Panc1 (cell line): ENCODE results near the gene RPS2. TPM values are rescaled to one million over a fixed set of nuclear protein-coding genes. Genes with fewer than 3 reads are reported as not detected.

Source experiments
- ATAC-seq: fragments of 200-7000 bp; cut with Tn5 transposase; 2 replicates; pipeline ENCODE4 v1.9.1; 2020; ENCODE audit warnings: mild to moderate bottlenecking, moderate library complexity
- BruUV-seq: library from RNA; stranded (reverse); fragments of 400-500 nt; replicated peaks from 2 replicates; lab custom pipeline; 2021; lab: Mats Ljungman, UMichigan
- CTCF ChIA-PET: fragments of 300-600 bp; sonication (Branson Sonifier 250); formaldehyde crosslinking; loops from one replicate; lab custom pipeline; 2022; ENCODE audit warnings: antibody characterized with exemption; lab: Charles Lee
- POLR2A ChIA-PET: fragments of 300-600 bp; sonication (Branson Sonifier 250); formaldehyde crosslinking; loops from one replicate; lab custom pipeline; 2022; ENCODE audit warnings: antibody characterized with exemption; lab: Charles Lee
- DNase-seq: peaks from one replicate; pipeline ENCODE4 v3.0.0-alpha.2; 2010; ENCODE audit warnings: low read depth, low spot score
- H3K27ac ChIP-seq: 2 replicates; pipeline ENCODE4 v1.5.1; 2011; ENCODE audit warnings: mild to moderate bottlenecking, low read length, inconsistent platforms
- H3K27me3 ChIP-seq: fragments of 200-500 bp; sonication (Bioruptor generic); 2 replicates; pipeline ENCODE4 v1.6.0; 2014; ENCODE audit warnings: low read length, inconsistent platforms; ENCODE audit not compliant: control insufficient read depth, insufficient read depth
- H3K36me3 ChIP-seq: fragments of 200-500 bp; sonication (Bioruptor generic); 2 replicates; pipeline ENCODE4 v1.5.1; 2014; ENCODE audit warnings: inconsistent platforms, mild to moderate bottlenecking, low read length, moderate library complexity; ENCODE audit not compliant: control insufficient read depth, insufficient read depth
- H3K4me1 ChIP-seq: 2 replicates; pipeline ENCODE4 v1.5.1; 2011; ENCODE audit warnings: inconsistent platforms, mild to moderate bottlenecking, low read length, moderate library complexity; ENCODE audit not compliant: control insufficient read depth, insufficient read depth
- H3K4me3 ChIP-seq, 2 experiments: 2 replicates each; pipeline ENCODE4 v1.5.1; 2011 to 2012; ENCODE audit warnings: low read depth in 2 of 2, low read length in 2 of 2, mild to moderate bottlenecking in 2 of 2, inconsistent platforms in 1 of 2, moderate library complexity in 1 of 2
- H3K9me3 ChIP-seq: fragments of 200-500 bp; sonication (Bioruptor generic); 2 replicates; pipeline ENCODE4 v1.5.1; 2014; ENCODE audit warnings: low read depth, mild to moderate bottlenecking, inconsistent platforms, low read length, moderate library complexity; ENCODE audit not compliant: control insufficient read depth, insufficient read depth
- CTCF ChIP-seq: fragments of 450-650 bp; IDR thresholded peaks from 2 replicates; pipeline ENCODE4 v1.5.1; 2017; ENCODE audit warnings: mild to moderate bottlenecking
- POLR2AphosphoS5 ChIP-seq: IDR thresholded peaks from 2 replicates; pipeline ENCODE4 v1.6.1; 2012; ENCODE audit warnings: mild to moderate bottlenecking, low read depth, low read length, moderate library complexity
- REST ChIP-seq, 2 experiments: IDR thresholded peaks; 2 replicates each; pipeline ENCODE4 v1.6.1; 2011 to 2012; ENCODE audit warnings: low read depth in 2 of 2, control low read depth in 1 of 2, low read length in 1 of 2, mild to moderate bottlenecking in 1 of 2, moderate library complexity in 1 of 2; ENCODE audit not compliant: insufficient read depth in 1 of 2
- SIN3A ChIP-seq: IDR thresholded peaks from 2 replicates; pipeline ENCODE4 v1.6.1; 2012; ENCODE audit warnings: low read depth, mild to moderate bottlenecking, low read length, moderate library complexity, borderline replicate concordance; ENCODE audit not compliant: insufficient read depth
- TCF7L2 ChIP-seq: IDR thresholded peaks from 2 replicates; pipeline ENCODE4 v1.6.1; 2011; ENCODE audit warnings: mild to moderate bottlenecking, low read depth, low read length, inconsistent platforms
- in situ Hi-C: cut with HindIII; loops from 2 replicates; pipeline ENCODE4 v1.10.0; 2016; ENCODE audit warnings: low sequenced_read_pairs, low pct_unique_long_range_greater_than_20kb
- intact Hi-C: fragments of 100-400 bp; cut with micrococcal nuclease; formaldehyde crosslinking; loops from one replicate; pipeline ENCODE4 v1.10.0; 2022; ENCODE audit not compliant: unreplicated experiment
- total RNA-seq: library from RNA; stranded (reverse); gene quantifications from one replicate; pipeline ENCODE4 v1.2.1, GENCODE V29; 2021; ENCODE audit not compliant: unreplicated experiment

The RPS2 gene
- total RNA-seq, 1 experiment from 2014 or later, result 2,794 TPM

- CTCF ChIA-PET, result interaction anchor here (0.6 kb wide), 1 partner anchor 158 kb away, joined by 13 read pairs; no protein-coding TSS in a partner anchor
- intact Hi-C loops (no loop called here), in situ Hi-C loops (no loop called here)
- peaks cover 46% of the 10 kb centered on the region for H3K4me1 ChIP-seq
- ATAC-seq (no peak), DNase-seq (no peak)
- H3K4me3 ChIP-seq, result no peak within 1 kb of the TSS
- no peaks in the 10 kb centered on the region for H3K27me3 ChIP-seq
- H3K9me3 ChIP-seq, result no peaks in the 10 kb centered on the region
- POLR2A ChIA-PET, result interaction anchor here (1.2 kb wide), 1 partner anchor 17 kb away, joined by 5 read pairs; the partner anchor contains the start of gene RPS2
- BruUV-seq, result no TSS peak
- peaks cover 9% of the 10 kb centered on the region; the same call in 1 of the 2 replicates for H3K36me3 ChIP-seq
- H3K27ac ChIP-seq, result peak within 1 kb of the TSS; percentile 62
- TF ChIP-seq POLR2AphosphoS5, result no peak
- no peak for TF ChIP-seq TCF7L2
- no peak for TF ChIP-seq CTCF
- no peak for TF ChIP-seq SIN3A
- TF ChIP-seq REST (IDR thresholded peaks at IDR 0.05; ENCODE audit: insufficient read depth in 1 of 2, low read depth in 2 of 2, low read length in 1 of 2), result no peak
Observed at GRCh38 chr16:1981398-1981836, 16.8 kb upstream of the RPS2 start, which contains the start of gene NOXO1. Gene NOXO1, minus strand, starts transcription at chr16:1981469. Its CDS starts 290 bp downstream, at chr16:1981179.

GRCh38 chr16:1980770-1981087, 16.1 kb upstream of the RPS2 start:
- no peaks in the 10 kb centered on the region for H3K9me3 ChIP-seq
- intact Hi-C loops, result no loop called here
- H3K27me3 ChIP-seq, result no peaks in the 10 kb centered on the region
- ATAC-seq (no peak), DNase-seq (no peak)
- H3K4me3 ChIP-seq, result no peak overlapping the region
- BruUV-seq, result no TSS peak
- H3K27ac ChIP-seq, result no peak overlapping the region
- TF ChIP-seq TCF7L2 (no peak), SIN3A (no peak), REST (IDR thresholded peaks at IDR 0.05; ENCODE audit: insufficient read depth in 1 of 2, low read depth in 2 of 2, low read length in 1 of 2) (no peak), CTCF (no peak), POLR2AphosphoS5 (no peak)
- ChIA-PET CTCF (no interaction called here), POLR2A (no interaction called here)
- in situ Hi-C loops, result no loop called here
- peaks cover 45% of the 10 kb centered on the region for H3K4me1 ChIP-seq
- H3K36me3 ChIP-seq, result peaks cover 9% of the 10 kb centered on the region; the same call in 1 of the 2 replicates
